ENCODE data around the gene PRKAG1.

PRKAG1 gene

DNA sequence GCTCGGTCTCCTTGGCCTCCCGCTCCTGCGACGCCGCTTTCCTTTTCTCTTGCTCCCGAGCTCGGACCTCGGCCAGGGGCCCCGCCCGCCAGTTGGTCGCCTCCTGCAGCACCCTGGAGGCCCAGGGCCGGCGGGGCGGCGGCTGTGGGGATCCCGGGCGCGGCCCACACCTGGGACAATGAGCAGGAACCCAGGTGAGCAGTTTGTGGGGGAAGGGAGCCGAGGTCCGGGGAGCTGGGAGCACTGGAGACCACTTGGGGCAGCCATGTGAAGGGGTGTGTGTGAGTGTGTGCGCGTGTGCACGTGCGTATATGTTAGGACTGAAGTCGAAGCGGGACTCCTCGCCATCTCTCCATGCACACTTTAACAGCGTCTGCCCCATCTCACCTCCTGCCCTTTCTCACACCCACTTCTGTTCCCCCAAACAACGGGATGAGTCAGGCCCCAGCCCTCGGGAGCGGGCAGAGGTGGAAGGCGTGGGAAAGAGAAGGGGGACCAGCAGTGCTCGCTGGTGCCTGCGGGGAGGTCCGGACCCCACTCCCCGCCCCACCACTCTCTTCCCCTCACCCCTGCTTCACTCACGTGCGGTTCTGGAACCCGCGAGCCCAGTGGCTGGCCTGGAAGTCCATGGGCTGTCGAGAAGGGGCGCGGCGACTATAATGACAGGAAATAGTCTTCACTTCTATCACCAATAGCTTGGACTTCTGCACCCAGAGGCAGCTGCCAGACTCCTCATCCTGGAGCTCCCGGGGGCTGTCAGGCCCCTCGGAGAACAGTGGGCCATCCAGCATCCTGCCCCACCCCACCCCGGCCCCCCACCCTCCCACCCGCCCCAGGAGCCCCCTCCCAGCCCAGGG is 19.9 kb downstream of the PRKAG1 start:
- DNase-seq (ENCODE audit: low read depth) = peak; percentile 42
- H3K4me3 ChIP-seq (ENCODE audit: control insufficient read depth, low read depth, low read length) = peak overlapping the region; percentile 7
- TF ChIP-seq, protein P1, sequence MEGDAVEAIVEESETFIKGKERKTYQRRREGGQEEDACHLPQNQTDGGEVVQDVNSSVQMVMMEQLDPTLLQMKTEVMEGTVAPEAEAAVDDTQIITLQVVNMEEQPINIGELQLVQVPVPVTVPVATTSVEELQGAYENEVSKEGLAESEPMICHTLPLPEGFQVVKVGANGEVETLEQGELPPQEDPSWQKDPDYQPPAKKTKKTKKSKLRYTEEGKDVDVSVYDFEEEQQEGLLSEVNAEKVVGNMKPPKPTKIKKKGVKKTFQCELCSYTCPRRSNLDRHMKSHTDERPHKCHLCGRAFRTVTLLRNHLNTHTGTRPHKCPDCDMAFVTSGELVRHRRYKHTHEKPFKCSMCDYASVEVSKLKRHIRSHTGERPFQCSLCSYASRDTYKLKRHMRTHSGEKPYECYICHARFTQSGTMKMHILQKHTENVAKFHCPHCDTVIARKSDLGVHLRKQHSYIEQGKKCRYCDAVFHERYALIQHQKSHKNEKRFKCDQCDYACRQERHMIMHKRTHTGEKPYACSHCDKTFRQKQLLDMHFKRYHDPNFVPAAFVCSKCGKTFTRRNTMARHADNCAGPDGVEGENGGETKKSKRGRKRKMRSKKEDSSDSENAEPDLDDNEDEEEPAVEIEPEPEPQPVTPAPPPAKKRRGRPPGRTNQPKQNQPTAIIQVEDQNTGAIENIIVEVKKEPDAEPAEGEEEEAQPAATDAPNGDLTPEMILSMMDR (conservative IDR thresholded peaks at IDR 0.05; ENCODE audit: control insufficient read depth, insufficient read depth, low read depth, low read length) = no peak

DNA sequence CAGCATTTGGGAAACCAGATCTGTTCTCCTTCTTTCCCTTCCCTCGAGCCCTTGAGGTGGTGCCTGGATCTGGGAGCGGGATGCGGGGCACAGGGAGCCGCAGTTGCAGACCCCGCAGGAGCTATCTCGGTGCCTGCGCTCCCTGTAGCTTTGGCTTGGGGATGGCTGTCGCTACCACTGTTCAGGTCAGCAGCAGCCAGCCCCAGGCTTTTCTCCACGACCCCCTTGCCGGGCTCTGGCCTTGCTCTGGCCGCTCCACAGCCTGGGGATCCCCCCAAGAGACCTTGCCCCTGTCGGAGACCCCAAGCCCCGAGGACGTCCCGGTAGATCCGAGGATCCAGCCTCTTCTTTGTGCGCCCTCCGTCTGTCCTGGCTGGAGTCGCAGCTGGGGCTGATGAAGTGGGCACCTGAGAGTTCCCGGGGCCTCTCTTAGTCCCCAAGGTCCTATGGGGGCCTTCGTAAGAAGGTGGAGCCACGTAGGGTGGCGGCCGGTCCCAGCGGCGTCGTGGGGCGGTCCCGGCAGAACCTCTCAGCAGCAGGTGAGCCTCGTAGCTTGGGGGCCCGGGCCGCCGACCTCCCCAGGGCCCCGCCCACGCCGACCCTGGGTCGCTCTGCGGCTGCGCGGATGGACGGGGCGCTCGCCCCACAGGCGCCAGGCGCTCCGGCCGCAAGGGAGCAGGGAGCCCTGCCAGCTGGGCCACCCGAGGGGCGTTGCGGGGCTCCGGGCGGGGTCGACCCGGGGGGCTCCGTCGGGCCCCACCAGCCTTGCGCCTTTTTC is 20.7 kb downstream of the PRKAG1 start:
- no peak overlapping the region for H3K4me3 ChIP-seq (ENCODE audit: control insufficient read depth, low read depth, low read length)
- no peak for DNase-seq (ENCODE audit: low read depth)
- TF ChIP-seq, protein P1 (conservative IDR thresholded peaks at IDR 0.05; ENCODE audit: control insufficient read depth, insufficient read depth, low read depth, low read length) = no peak

DNA sequence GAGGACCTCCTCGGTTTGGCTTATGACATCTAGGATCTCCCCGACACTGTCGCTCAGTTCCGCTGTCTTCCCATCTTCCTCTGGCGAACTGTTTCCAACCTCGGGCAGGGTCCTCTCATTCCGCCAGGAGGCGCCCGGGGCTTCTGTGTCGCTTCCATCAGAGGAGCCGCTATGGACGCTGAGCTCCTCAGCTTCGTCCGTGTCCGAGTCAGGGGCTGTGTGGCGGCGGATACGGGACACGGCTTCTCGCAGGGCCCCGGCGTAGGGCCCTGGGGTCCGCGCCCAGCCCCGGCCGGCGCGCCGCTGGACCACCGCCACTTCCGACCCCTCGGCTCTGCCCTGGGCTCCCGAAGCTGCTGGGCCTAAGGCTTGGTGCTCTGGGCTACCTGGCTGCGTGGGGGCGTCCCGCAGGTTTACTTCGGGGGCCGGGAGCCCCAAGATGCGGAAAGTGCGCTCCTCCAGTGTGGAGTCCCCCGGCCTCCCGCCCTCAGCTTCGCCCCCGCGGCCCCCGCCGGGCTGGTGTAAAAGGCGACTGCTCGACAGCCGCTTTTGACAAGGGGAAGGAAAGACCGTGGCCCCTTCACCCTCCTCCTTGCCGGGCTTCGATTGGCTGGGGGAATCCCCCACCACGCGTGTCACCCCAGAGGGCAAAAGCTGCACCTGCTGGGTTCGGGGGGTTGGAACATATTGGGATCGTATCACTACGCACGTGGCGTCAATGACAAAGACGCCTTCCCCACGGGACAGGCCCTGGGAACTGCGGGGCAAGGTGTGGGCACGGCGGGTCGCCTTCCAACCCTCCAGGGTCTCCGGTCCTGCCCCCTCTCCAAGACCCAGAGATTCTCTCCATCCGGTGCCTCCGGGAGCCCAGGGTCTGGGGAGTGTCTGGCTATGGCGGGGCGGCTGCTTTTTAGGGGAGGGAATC is 21.5 kb downstream of the PRKAG1 start:
- DNase-seq (ENCODE audit: low read depth) = peak; percentile 57
- no peak overlapping the region for H3K4me3 ChIP-seq (ENCODE audit: control insufficient read depth, low read depth, low read length)
- TF ChIP-seq, protein P1 (conservative IDR thresholded peaks at IDR 0.05; ENCODE audit: control insufficient read depth, insufficient read depth, low read depth, low read length) = peak; percentile 67

DNA sequence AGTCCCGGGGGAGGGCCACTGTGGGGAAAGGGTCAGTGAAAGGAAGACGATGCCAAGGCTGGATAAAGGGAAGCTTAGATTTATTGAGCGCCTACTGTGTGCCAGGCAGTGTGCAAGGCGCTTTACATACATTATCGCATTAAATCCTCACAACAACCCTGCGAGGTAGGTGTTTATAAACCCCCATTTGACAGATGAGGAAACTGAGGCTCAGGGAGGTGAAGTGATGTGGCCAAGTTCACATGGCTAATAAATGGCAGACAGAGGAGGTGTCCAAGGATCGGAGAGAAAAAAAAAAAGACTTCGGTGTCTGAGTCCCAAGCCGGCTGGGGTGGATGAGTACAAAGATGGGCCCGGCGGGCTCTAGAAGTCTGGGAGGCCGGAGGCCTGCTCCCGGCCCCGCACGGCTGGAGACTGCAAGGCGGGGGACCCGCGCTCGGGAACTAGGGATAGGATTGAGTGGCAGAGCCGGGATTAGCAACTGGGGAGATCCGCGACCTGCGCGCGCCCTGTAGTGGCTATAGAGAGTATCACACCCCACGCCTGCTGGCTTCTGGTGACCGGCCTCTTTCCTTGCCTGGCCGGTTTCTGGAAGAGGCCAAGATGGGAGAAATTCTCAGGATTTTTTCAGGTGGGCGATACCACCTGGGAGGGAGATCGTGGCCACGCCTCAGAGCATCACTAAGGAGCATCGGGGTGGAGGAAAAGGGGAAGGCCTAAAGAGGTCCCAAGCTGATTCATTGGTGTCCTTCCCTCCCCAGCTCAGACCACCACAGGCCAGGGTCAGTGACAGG is 23.3 kb downstream of the PRKAG1 start:
- peak; percentile 73 for DNase-seq (ENCODE audit: low read depth)
- TF ChIP-seq, protein P1 (conservative IDR thresholded peaks at IDR 0.05; ENCODE audit: control insufficient read depth, insufficient read depth, low read depth, low read length) = peak; percentile 63
- peak overlapping the region; percentile 27 for H3K4me3 ChIP-seq (ENCODE audit: control insufficient read depth, low read depth, low read length)

DNA sequence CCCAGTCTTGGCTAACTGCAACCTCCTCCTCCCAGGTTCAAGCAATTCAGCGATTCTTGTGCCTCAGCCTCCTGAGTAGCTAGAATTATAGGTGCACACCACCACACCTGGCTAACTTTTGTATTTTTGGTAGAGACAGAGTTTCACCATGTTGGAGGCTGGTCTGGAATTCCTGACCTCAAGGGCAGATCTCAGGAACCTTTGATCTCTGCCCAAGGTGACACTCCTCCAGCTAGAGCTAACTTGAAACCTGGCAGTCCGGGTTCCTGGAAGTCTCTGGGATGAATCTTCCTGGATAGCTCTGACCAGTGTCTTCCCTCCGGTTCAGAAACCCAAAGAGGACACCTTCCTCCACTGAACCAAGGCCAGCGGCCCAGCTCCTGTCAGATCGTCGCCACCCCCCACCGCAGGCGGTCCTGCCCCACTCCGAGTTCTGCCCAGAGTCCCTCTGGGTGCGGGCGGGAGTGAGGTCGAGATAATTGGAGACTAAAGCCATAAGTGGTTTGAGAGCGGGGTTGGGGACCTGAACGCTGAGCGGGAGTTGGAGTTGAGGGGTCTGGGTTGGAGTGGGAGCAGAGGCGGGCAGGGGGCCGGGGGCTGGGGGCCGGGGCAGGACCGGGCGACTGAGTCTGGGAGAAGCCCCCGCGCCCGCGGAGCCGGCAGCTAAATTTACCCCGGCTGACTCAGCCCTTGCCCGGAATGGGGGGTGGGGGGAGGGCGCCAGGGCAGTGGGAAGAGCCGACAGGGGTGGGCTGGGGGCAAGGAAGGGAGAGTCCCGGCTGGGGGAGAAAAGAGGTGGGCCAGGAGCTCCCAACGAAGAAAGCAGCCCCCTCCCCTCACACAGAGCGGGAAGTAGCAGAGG is 24.1 kb downstream of the PRKAG1 start:
- no peak overlapping the region for H3K4me3 ChIP-seq (ENCODE audit: control insufficient read depth, low read depth, low read length)
- no peak for DNase-seq (ENCODE audit: low read depth)
- TF ChIP-seq, protein P1 (conservative IDR thresholded peaks at IDR 0.05; ENCODE audit: control insufficient read depth, insufficient read depth, low read depth, low read length) = no peak
